Tibial nerve (tissue), 4 donors: Measurements from ENCODE around the gene RAVER2. TPM values are rescaled to one million over a fixed set of nuclear protein-coding genes. Genes with fewer than 3 reads are reported as not detected.
"Not testable (repeated sequence)": the region's sequence is repeated elsewhere in the genome, so short reads cannot be mapped to it uniquely, and the experiment has no call there.

Experiments used
- DNase-seq, 2 donors: peaks; one replicate each; pipeline ENCODE4 v3.0.0-alpha.2; 2019; ENCODE audit warnings: low spot score in 2 of 2
- H3K27ac ChIP-seq, 4 donors: fragments of 200-600 bp; sonication (generic) in 3 of 4; one replicate each; pipeline ENCODE4 v1.5.1; 2017 to 2019; ENCODE audit warnings: mild to moderate bottlenecking in 1 of 4
- H3K27me3 ChIP-seq, 2 donors: fragments of 200-600 bp; sonication (generic) in 1 of 2; one replicate each; pipeline versions ENCODE4 v1.5.1 to v1.6.0; 2017 to 2019
- H3K36me3 ChIP-seq, 3 donors: fragments of 200-600 bp; sonication (generic); one replicate each; pipeline ENCODE4 v1.5.1; 2018 to 2019
- H3K4me1 ChIP-seq, 4 donors: fragments of 200-600 bp; sonication (generic) in 3 of 4; one replicate each; pipeline ENCODE4 v1.5.1; 2017 to 2019
- H3K4me3 ChIP-seq, 4 donors: fragments of 200-600 bp; sonication (generic) in 3 of 4; one replicate each; pipeline ENCODE4 v1.5.1; 2017 to 2019; ENCODE audit warnings: mild to moderate bottlenecking in 1 of 4, moderate library complexity in 1 of 4
- H3K9me3 ChIP-seq, 4 donors: fragments of 200-600 bp; sonication (generic) in 3 of 4; one replicate each; pipeline ENCODE4 v1.5.1; 2017 to 2019
- EP300 ChIP-seq, 2 donors: sonication (generic); formaldehyde crosslinking; IDR thresholded peaks; one replicate each; pipeline ENCODE4 v1.6.1; 2017; ENCODE audit warnings: antibody characterized with exemption in 2 of 2, mild to moderate bottlenecking in 1 of 2
- POLR2A ChIP-seq, 2 donors: fragments of 450-650 bp; IDR thresholded peaks; one replicate each; pipeline ENCODE4 v1.6.1; 2017; ENCODE audit warnings: antibody characterized with exemption in 2 of 2, mild to moderate bottlenecking in 2 of 2, moderate library complexity in 2 of 2
- WGBS, 2 donors: methylation state at CpG; one replicate each; pipeline ENCODE4 v1.1.5; 2018; 5-methylcytosine and 5-hydroxymethylcytosine counted together
- total RNA-seq, 4 donors: library from RNA; depleted of rRNA; stranded (reverse); fragments of >200 nt; gene quantifications; one replicate each; pipeline ENCODE4 v1.1.0, GENCODE V29; 2016
- TF ChIP-seq, protein P1 (sequence below), 5 experiments: fragments of 200-600 bp in 3 of 5; fragments of 450-650 bp in 2 of 5; sonication (generic) in 3 of 5; IDR thresholded peaks; one replicate each; pipeline ENCODE4 v1.5.1; 2016 to 2019; ENCODE audit warnings: antibody characterized with exemption in 5 of 5, mild to moderate bottlenecking in 3 of 5, moderate library complexity in 2 of 5

The RAVER2 gene
- total RNA-seq, 4 donors from 2014 or later: 3.6 to 8.2 (median 4.1) TPM

DNA sequence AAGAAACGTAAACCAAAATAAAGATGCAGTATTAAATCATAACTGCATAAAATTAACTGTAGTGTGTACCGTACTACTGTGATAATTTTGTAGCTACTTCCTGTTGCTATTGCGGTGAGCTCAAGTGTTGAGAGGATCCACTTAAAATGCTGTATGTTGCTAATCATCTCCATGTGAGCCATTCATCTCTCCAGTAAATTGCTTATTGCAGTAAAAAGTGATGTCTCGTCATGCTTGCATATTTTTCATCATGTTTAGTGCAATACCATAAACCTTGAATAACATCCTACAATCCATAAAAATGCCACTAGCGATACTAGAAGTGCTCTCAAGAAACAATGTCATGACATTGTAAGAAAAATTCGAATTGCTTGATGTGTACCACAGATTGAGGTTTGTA lies 66.3 kb downstream of the RAVER2 start:
- Histone ChIP-seq H3K9me3 (no peaks in the 10 kb centered on the region), H3K27ac (no peak overlapping the region), H3K36me3 (peaks cover 0 to 11% (median 0%) of the 10 kb centered on the region in 3 donors), H3K4me1 (no peaks in the 10 kb centered on the region), H3K4me3 (no peak overlapping the region), H3K27me3 (no peaks in the 10 kb centered on the region)
- WGBS, 2 donors: 92 to 94% methylated on average over 6 of the region's 6 CpGs
- TF ChIP-seq EP300 (IDR thresholded peaks at IDR 0.05) (no peak), POLR2A (IDR thresholded peaks at IDR 0.05) (no peak)
- TF ChIP-seq, protein P1, sequence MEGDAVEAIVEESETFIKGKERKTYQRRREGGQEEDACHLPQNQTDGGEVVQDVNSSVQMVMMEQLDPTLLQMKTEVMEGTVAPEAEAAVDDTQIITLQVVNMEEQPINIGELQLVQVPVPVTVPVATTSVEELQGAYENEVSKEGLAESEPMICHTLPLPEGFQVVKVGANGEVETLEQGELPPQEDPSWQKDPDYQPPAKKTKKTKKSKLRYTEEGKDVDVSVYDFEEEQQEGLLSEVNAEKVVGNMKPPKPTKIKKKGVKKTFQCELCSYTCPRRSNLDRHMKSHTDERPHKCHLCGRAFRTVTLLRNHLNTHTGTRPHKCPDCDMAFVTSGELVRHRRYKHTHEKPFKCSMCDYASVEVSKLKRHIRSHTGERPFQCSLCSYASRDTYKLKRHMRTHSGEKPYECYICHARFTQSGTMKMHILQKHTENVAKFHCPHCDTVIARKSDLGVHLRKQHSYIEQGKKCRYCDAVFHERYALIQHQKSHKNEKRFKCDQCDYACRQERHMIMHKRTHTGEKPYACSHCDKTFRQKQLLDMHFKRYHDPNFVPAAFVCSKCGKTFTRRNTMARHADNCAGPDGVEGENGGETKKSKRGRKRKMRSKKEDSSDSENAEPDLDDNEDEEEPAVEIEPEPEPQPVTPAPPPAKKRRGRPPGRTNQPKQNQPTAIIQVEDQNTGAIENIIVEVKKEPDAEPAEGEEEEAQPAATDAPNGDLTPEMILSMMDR (IDR thresholded peaks at IDR 0.05): no peak
- no peak for DNase-seq

DNA sequence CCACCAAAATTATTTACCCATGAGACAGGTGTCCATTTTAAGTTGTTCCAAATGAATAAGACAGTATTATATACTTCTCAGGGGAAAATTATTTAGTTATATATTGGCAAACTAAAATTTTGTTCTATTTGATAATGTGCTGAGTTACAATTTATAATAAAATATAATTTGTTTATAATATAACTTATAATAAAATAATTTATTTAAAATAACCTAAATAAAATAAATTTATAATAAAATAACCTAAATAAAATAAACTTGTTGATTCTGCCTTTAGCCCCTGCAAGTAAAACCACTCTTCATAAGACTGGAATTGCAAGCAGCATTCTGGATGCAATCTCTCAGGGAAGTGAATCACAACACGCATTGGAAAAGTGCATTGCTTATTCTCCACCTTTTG lies 69.6 kb downstream of the RAVER2 start:
- Histone ChIP-seq H3K4me1 (no peaks in the 10 kb centered on the region), H3K36me3 (peaks cover 0 to 11% (median 0%) of the 10 kb centered on the region in 3 donors), H3K9me3 (no peaks in the 10 kb centered on the region), H3K27ac (no peak overlapping the region), H3K4me3 (no peak overlapping the region), H3K27me3 (no peaks in the 10 kb centered on the region)
- 96 to 100% methylated on average over 1 of the region's 1 CpG for WGBS, 2 donors
- TF ChIP-seq, protein P1 (IDR thresholded peaks at IDR 0.05): no peak
- TF ChIP-seq POLR2A (IDR thresholded peaks at IDR 0.05): no peak
- no peak for DNase-seq

DNA sequence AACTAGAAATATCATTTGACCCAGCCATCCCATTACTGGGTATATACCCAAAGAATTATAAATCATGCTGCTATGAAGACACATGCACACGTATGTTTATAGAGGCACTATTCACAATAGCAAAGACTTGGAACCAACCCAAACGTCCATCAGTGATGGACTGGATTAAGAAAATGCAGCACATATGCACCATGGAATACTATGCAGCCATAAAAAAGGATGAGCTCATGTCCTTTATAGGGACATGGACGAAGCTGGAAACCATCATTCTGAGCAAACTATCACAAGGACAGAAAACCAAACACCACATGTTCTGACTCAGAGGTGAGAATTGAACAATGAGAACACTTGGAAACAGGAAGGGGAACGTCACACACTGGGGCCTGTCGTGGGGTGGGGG lies 72.5 kb downstream of the RAVER2 start:
- 89 to 90% methylated on average over 5 of the region's 5 CpGs for WGBS, 2 donors
- not testable (repeated sequence) for H3K4me3 ChIP-seq, H3K9me3 ChIP-seq, H3K27me3 ChIP-seq, H3K4me1 ChIP-seq, H3K27ac ChIP-seq, DNase-seq
- peaks cover 0 to 11% (median 0%) of the 10 kb centered on the region in 3 donors for H3K36me3 ChIP-seq

DNA sequence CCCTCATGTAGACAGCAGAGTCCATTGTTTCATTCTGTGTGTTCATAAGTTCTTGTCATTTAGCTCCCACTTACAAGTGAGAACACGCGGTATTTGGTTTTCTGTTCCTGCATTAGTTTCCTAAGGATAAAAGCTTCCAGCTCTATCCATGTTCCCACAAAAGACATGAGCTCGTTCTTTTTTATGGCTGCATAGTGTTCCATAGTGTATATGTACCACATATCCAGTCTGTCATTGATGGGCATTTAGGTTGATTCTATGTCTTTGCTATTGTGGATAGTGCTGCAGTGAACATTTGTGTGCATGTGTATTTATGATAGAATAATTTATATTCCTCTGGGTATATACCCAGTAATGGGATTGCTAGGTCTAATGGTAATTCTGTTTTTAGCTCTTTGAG lies 75.7 kb downstream of the RAVER2 start:
- 77 to 90% methylated on average over 3 of the region's 3 CpGs for WGBS, 2 donors
- H3K27me3 ChIP-seq, H3K4me1 ChIP-seq, DNase-seq, H3K9me3 ChIP-seq, H3K4me3 ChIP-seq, H3K36me3 ChIP-seq, H3K27ac ChIP-seq: not testable (repeated sequence)

DNA sequence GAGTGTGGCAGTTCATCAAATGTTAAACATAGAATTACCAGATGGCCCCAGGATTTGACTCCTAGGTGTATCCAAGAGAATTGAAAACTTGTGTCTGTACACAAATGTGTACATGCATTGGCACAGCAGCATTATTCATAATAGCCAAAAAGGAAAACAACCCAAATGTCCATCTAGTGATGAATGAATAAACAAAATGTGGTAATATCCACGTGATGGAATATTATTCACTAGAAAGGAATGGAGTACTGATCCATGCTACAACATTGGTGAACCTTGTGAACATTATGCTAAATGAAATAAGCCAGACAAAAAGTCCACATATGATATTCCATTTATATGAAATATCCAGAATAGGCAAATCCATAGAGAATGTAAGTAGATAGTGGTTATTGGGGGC lies 77.7 kb downstream of the RAVER2 start:
- Histone ChIP-seq H3K36me3 (no peaks in the 10 kb centered on the region), H3K4me1 (peaks cover 0 to 7% (median 0%) of the 10 kb centered on the region in 4 donors), H3K4me3 (no peak overlapping the region), H3K27me3 (no peaks in the 10 kb centered on the region), H3K9me3 (no peaks in the 10 kb centered on the region), H3K27ac (no peak overlapping the region)
- no peak for TF ChIP-seq EP300 (IDR thresholded peaks at IDR 0.05)
- TF ChIP-seq, protein P1 (IDR thresholded peaks at IDR 0.05): no peak
- no peak for TF ChIP-seq POLR2A (IDR thresholded peaks at IDR 0.05)
- 41 to 45% methylated on average over 1 of the region's 1 CpG for WGBS, 2 donors
- no peak for DNase-seq

DNA sequence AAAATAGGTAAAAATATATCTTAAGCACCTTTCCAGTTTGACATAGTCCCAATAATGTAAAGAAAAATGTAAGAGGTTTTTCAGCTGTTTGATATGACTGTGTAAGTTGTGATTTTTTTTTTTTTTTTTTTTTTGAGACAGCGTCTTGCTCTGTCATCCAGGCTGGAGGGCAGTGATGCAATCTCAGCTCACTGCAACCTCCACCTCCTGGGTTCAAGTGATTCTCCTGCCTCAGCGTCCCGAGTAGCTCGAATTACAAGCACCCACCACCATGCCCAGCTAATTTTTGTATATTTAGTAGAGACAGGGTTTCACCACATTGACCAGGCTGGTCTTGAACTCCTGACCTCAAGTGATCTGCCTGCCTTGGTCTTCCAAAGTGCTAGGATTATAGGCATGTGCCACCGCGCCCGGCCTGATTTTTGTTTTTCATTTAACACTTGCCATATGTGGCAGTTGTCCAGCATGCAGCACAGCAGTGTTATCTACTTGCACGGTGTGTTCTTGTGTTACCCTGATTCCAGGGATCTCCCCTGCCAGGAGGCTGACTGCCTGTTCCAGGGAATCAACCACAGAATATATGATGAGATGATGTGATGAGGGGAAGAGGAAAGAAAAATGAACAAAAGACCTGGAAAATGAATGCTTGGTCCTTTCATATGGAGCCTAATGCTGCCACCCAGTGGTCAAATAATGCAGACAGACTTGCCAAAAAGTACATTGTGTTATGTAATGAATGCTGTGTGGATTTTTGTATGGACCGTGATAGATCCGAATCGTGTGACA lies 79.0 kb downstream of the RAVER2 start:
- Histone ChIP-seq H3K27ac (no peak overlapping the region), H3K27me3 (no peaks in the 10 kb centered on the region), H3K9me3 (no peaks in the 10 kb centered on the region), H3K4me3 (no peak overlapping the region), H3K36me3 (no peaks in the 10 kb centered on the region), H3K4me1 (peaks cover 0 to 7% (median 0%) of the 10 kb centered on the region in 4 donors)
- peak; percentile 59 to 91 for DNase-seq
- no peak for TF ChIP-seq EP300 (IDR thresholded peaks at IDR 0.05)
- TF ChIP-seq, protein P1 (IDR thresholded peaks at IDR 0.05): peak; percentile 75 to 87 (median 79)
- WGBS, 2 donors: 53 to 55% methylated on average over 11 of the region's 11 CpGs
